HepG2 (cell line): Measurements from ENCODE around the gene CARD9. TPM values are rescaled to one million over a fixed set of nuclear protein-coding genes. Genes with fewer than 3 reads are reported as not detected.

Experiments
- ADNP ChIP-seq: sonication (generic); formaldehyde crosslinking; IDR thresholded peaks from 2 replicates; pipeline ENCODE4 v1.4.0; 2020; ENCODE audit warnings: missing genetic modification reagents
- AHR ChIP-seq: IDR thresholded peaks from 2 replicates; pipeline ENCODE4 v1.6.1; 2018; ENCODE audit warnings: missing genetic modification reagents, missing compliant biosample characterization
- ATF4 ChIP-seq, 2 experiments: fragments of 450-650 bp in 1 of 2; sonication (generic) in 1 of 2; formaldehyde crosslinking; IDR thresholded peaks; 2 replicates each; pipeline versions ENCODE4 v1.5.0 to v1.8.0; 2020 to 2022; ENCODE audit warnings: mild to moderate bottlenecking in 1 of 2, missing genetic modification reagents in 1 of 2
- BORCS8-MEF2B ChIP-seq: sonication (generic); formaldehyde crosslinking; IDR thresholded peaks from 2 replicates; pipeline ENCODE4 v1.8.0; 2022; ENCODE audit warnings: mild to moderate bottlenecking, missing genetic modification reagents
- ETV5 ChIP-seq: IDR thresholded peaks from 2 replicates; pipeline ENCODE4 v1.6.1; 2018; ENCODE audit warnings: missing biosample characterization, missing genetic modification reagents, inconsistent platforms, borderline replicate concordance
- GABPA ChIP-seq, 2 experiments: IDR thresholded peaks; 2 replicates each; pipeline ENCODE4 v1.6.1; 2011 to 2016; ENCODE audit warnings: low read depth in 2 of 2, low read length in 1 of 2, missing biosample characterization in 1 of 2, missing genetic modification characterization in 1 of 2
- KDM5A ChIP-seq: fragments of 200-600 bp; sonication (generic); IDR thresholded peaks from 2 replicates; pipeline ENCODE4 v1.7.0; 2018; ENCODE audit warnings: antibody characterized with exemption, mild to moderate bottlenecking, low read length, borderline replicate concordance
- MEF2D ChIP-seq: sonication (generic); formaldehyde crosslinking; IDR thresholded peaks from 2 replicates; pipeline ENCODE4 v1.5.1; 2020; ENCODE audit warnings: mild to moderate bottlenecking, missing genetic modification reagents
- PHF5A ChIP-seq: IDR thresholded peaks from one replicate; pipeline ENCODE4 v1.6.1; 2018; ENCODE audit warnings: low read depth, missing genetic modification reagents; ENCODE audit not compliant: unreplicated experiment
- POGZ ChIP-seq: sonication (generic); formaldehyde crosslinking; IDR thresholded peaks from 2 replicates; pipeline ENCODE4 v1.4.0; 2020; ENCODE audit warnings: mild to moderate bottlenecking, missing genetic modification reagents
- POLR2AphosphoS5 ChIP-seq: IDR thresholded peaks from 2 replicates; pipeline ENCODE4 v1.6.1; 2012; ENCODE audit warnings: low read depth, low read length
- RARA ChIP-seq: IDR thresholded peaks from 2 replicates; pipeline ENCODE4 v1.6.1; 2016; ENCODE audit warnings: missing genetic modification reagents, missing compliant biosample characterization
- SOX5 ChIP-seq: IDR thresholded peaks from 2 replicates; pipeline ENCODE4 v1.6.1; 2016; ENCODE audit warnings: borderline replicate concordance
- TARDBP ChIP-seq: sonication (generic); formaldehyde crosslinking; IDR thresholded peaks from 2 replicates; pipeline ENCODE4 v1.8.0; 2022; ENCODE audit warnings: mild to moderate bottlenecking, missing genetic modification reagents
- THAP11 ChIP-seq: IDR thresholded peaks from 2 replicates; pipeline ENCODE4 v1.6.1; 2016; ENCODE audit warnings: missing biosample characterization, missing genetic modification reagents
- TRIM22 ChIP-seq: fragments of 450-650 bp; IDR thresholded peaks from 2 replicates; pipeline ENCODE4 v1.6.1; 2017
- YEATS2 ChIP-seq: sonication (generic); formaldehyde crosslinking; IDR thresholded peaks from 2 replicates; pipeline ENCODE4 v1.4.0; 2020; ENCODE audit warnings: missing genetic modification reagents, borderline replicate concordance
- ZNF547 ChIP-seq: sonication (generic); formaldehyde crosslinking; IDR thresholded peaks from 2 replicates; pipeline ENCODE4 v1.5.1; 2020; ENCODE audit warnings: mild to moderate bottlenecking, missing genetic modification reagents
- ZNF556 ChIP-seq: sonication (generic); formaldehyde crosslinking; IDR thresholded peaks from 2 replicates; pipeline ENCODE4 v1.4.0; 2020; ENCODE audit warnings: mild to moderate bottlenecking, missing genetic modification reagents, borderline replicate concordance
- ZNF616 ChIP-seq: sonication (generic); formaldehyde crosslinking; IDR thresholded peaks from 2 replicates; pipeline ENCODE4 v1.5.0; 2020; ENCODE audit warnings: low read depth, mild to moderate bottlenecking, missing genetic modification reagents
- polyA plus RNA-seq, 8 experiments: library from polyadenylated mRNA; depleted of rRNA in 3 of 8; stranded (reverse) in 7 of 8; unstranded in 1 of 8; fragments of >200 nt; fragmentation: Illumina TruSeq in 4 of 8; extraction: Trizol in 4 of 8; gene quantifications; 2 replicates each; pipeline versions ENCODE4 v1.2.1 to v1.2.3, GENCODE V29; 2011 to 2016; ENCODE audit warnings: low read depth in 4 of 8, missing spikeins in 1 of 8, mixed read lengths in 1 of 8; ENCODE audit not compliant: insufficient read depth in 1 of 8
- total RNA-seq, 5 experiments: library from RNA; depleted of rRNA; stranded (reverse); fragments of >200 nt; fragmentation: Illumina TruSeq; extraction: Trizol; gene quantifications; 2 replicates each; pipeline ENCODE4 v1.2.3, GENCODE V29; 2016; ENCODE audit warnings: low read depth in 1 of 5
- TF ChIP-seq, protein P1 (sequence below): sonication (generic); formaldehyde crosslinking; IDR thresholded peaks from 2 replicates; pipeline ENCODE4 v1.8.0; 2022; ENCODE audit warnings: low read depth, missing genetic modification reagents
- TF ChIP-seq, protein P2 (sequence below): IDR thresholded peaks from 2 replicates; pipeline ENCODE4 v1.6.1; 2016
- TF ChIP-seq, protein P3 (sequence below): sonication (generic); formaldehyde crosslinking; IDR thresholded peaks from 2 replicates; pipeline ENCODE4 v1.4.0; 2020; ENCODE audit warnings: mild to moderate bottlenecking, missing genetic modification reagents
- TF ChIP-seq, protein P4 (sequence below): IDR thresholded peaks from 2 replicates; pipeline ENCODE4 v1.6.1; 2016; ENCODE audit warnings: missing compliant biosample characterization, missing genetic modification reagents, borderline replicate concordance

CARD9 gene
- total and polyA plus RNA-seq, 2 of the 13 experiments (the other 11 are each of a cell fraction or from before 2014, with no cell fraction given): 3.3 to 7.4 TPM

DNA sequence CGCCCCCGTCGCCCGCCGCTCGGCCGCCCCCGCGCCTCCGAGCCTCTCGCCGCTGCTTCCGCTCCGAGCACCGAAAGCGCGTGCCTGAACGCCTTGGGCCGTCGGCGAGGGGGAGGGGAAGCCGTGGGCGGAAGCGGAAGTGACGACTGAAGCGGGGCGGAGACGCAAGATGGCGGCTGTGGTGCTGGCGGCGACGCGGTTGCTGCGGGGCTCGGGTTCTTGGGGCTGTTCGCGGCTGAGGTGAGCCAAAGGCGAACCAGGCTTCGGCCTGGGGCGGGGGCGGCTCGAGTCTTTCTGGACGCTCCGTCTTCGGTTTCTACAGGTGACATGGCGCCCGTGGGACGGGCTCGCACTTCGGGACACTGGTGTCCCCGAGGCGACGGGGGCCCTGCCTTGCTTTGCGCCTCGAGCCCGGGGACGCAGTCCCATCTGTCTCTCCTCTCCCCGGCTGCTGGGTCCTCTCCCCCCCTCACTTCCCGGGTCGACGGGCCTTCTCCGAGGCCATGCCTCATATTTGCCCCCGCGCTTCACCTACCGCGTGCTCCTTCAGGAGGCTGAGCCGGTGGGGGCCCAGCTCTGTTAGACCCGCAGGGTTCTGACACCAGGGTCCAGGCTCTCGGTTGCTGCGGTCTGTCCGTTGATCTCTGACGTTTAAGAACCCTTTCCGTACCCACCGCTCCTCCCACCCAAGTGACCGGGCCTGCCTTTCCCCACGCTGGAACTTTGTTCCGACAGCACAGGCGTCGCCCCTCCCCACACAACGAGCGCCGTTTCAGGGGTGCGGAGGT lies 37.2 kb upstream of the CARD9 start, which contains the start of the genes ENTR1 and PMPCA (continued):
- TF ChIP-seq POGZ (CRISPR knock-in tag) (peak; percentile 60), ADNP (CRISPR knock-in tag) (no peak), YEATS2 (CRISPR knock-in tag) (peak; percentile 79), THAP11 (CRISPR knock-in tag) (peak; percentile 90), GABPA (IDR thresholded peaks at IDR 0.05; ENCODE audit: low read depth, low read length) (peak; percentile 94), GABPA (CRISPR knock-in tag; IDR thresholded peaks at IDR 0.05; ENCODE audit: low read depth) (peak; percentile 95), POLR2AphosphoS5 (peak; percentile 92), PHF5A (CRISPR knock-in tag) (peak; percentile 69), ATF4 (CRISPR knock-in tag; IDR thresholded peaks at IDR 0.05) (peak in 1 of 2 experiments; percentile 54; a peak in 1 of 4 replicates), ZNF556 (CRISPR knock-in tag) (0 out of 2 replicates have a peak, but pooled peaks have one; percentile 57), AHR (CRISPR knock-in tag) (no peak; the same call in 1 of the 2 replicates), BORCS8-MEF2B (CRISPR knock-in tag) (peak; percentile 15; the same call in 1 of the 2 replicates), TRIM22 (no peak), TARDBP (CRISPR knock-in tag) (peak; percentile 73), ZNF547 (no peak), ETV5 (peak; percentile 95), ZNF616 (CRISPR knock-in tag) (peak; percentile 33; the same call in 1 of the 2 replicates), RARA (CRISPR knock-in tag) (peak; percentile 41; the same call in 1 of the 2 replicates), MEF2D (CRISPR knock-in tag) (peak; percentile 58), KDM5A (peak; percentile 98), SOX5 (CRISPR knock-in tag) (peak; percentile 35; the same call in 1 of the 2 replicates)
- TF ChIP-seq, protein P1, sequence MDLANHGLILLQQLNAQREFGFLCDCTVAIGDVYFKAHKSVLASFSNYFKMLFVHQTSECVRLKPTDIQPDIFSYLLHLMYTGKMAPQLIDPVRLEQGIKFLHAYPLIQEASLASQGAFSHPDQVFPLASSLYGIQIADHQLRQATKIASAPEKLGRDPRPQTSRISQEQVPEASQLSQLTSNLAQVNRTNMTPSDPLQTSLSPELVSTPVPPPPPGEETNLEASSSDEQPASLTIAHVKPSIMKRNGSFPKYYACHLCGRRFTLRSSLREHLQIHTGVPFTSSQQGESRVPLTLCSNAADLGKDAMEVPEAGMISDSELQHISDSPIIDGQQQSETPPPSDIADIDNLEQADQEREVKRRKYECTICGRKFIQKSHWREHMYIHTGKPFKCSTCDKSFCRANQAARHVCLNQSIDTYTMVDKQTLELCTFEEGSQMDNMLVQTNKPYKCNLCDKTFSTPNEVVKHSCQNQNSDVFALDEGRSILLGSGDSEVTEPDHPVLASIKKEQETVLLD: peak; percentile 95
- TF ChIP-seq, protein P2, sequence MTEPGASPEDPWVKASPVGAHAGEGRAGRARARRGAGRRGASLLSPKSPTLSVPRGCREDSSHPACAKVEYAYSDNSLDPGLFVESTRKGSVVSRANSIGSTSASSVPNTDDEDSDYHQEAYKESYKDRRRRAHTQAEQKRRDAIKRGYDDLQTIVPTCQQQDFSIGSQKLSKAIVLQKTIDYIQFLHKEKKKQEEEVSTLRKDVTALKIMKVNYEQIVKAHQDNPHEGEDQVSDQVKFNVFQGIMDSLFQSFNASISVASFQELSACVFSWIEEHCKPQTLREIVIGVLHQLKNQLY: 0 out of 2 replicates have a peak, but pooled peaks have one; percentile 38
- TF ChIP-seq, protein P3, sequence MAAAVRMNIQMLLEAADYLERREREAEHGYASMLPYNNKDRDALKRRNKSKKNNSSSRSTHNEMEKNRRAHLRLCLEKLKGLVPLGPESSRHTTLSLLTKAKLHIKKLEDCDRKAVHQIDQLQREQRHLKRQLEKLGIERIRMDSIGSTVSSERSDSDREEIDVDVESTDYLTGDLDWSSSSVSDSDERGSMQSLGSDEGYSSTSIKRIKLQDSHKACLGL (CRISPR knock-in tag): peak; percentile 51
- TF ChIP-seq, protein P4, sequence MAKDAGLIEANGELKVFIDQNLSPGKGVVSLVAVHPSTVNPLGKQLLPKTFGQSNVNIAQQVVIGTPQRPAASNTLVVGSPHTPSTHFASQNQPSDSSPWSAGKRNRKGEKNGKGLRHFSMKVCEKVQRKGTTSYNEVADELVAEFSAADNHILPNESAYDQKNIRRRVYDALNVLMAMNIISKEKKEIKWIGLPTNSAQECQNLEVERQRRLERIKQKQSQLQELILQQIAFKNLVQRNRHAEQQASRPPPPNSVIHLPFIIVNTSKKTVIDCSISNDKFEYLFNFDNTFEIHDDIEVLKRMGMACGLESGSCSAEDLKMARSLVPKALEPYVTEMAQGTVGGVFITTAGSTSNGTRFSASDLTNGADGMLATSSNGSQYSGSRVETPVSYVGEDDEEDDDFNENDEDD (CRISPR knock-in tag): peak; percentile 84
